Retinal pigment epithelial cell (primary cell): Measurements from ENCODE around the gene ZBTB46.
"Not testable (repeated sequence)": the region's sequence is repeated elsewhere in the genome, so short reads cannot be mapped to it uniquely, and the experiment has no call there.

Source experiments
- DNase-seq: peaks from one replicate; pipeline ENCODE4 v3.0.0-alpha.2; 2010; ENCODE audit warnings: low read depth
- H3K4me3 ChIP-seq: 2 replicates; pipeline ENCODE4 v1.5.1; 2011; ENCODE audit warnings: mild to moderate bottlenecking, low read length, control low read depth, moderate library complexity
- CTCF ChIP-seq: conservative IDR thresholded peaks from 2 replicates; pipeline ENCODE4 v1.5.1; 2011; ENCODE audit warnings: low read depth, low read length, control low read depth, inconsistent platforms

The ZBTB46 gene

GRCh38 chr20:63830841-63831588 is at the start of gene ZBTB46:
Gene ZBTB46 (minus strand): TSS chr20:63831264. CDS start chr20:63790757, 40,507 bp downstream.
- no peak for DNase-seq
- TF ChIP-seq CTCF = no peak

GRCh38 chr20:63878899-63879663 is 48.0 kb upstream of the ZBTB46 start:
- no peak overlapping the region for H3K4me3 ChIP-seq
- DNase-seq = no peak
- TF ChIP-seq CTCF = no peak

More at GRCh38 chr20:63830841-63831588, at the start of gene ZBTB46:
- peak within 1 kb of the TSS; percentile 43 for H3K4me3 ChIP-seq

- DNase-seq = no peak
- H3K4me3 ChIP-seq = no peak overlapping the region
- TF ChIP-seq CTCF = no peak
Measured at GRCh38 chr20:63877755-63878470, 46.8 kb upstream of the ZBTB46 start.

GRCh38 chr20:63876489-63877036 is 45.5 kb upstream of the ZBTB46 start:
- no peak overlapping the region for H3K4me3 ChIP-seq
- no peak for TF ChIP-seq CTCF
- no peak for DNase-seq

GRCh38 chr20:63874241-63874640 is 43.2 kb upstream of the ZBTB46 start:
- DNase-seq, H3K4me3 ChIP-seq: not testable (repeated sequence)

- no peak for DNase-seq
Measured at GRCh38 chr20:63873477-63873971, 42.5 kb upstream of the ZBTB46 start.

More at GRCh38 chr20:63873477-63873971, 42.5 kb upstream of the ZBTB46 start:
- no peak overlapping the region for H3K4me3 ChIP-seq
- TF ChIP-seq CTCF = no peak
